HG03097 (cell line): ENCODE measurements around the gene TRIM2.

Source experiments
- ATAC-seq: cut with Tn5 transposase; IDR thresholded peaks from one replicate; pipeline ENCODE4 v1.9.1; 2021; ENCODE audit not compliant: unreplicated experiment, low FRiP score

TRIM2 gene

DNA sequence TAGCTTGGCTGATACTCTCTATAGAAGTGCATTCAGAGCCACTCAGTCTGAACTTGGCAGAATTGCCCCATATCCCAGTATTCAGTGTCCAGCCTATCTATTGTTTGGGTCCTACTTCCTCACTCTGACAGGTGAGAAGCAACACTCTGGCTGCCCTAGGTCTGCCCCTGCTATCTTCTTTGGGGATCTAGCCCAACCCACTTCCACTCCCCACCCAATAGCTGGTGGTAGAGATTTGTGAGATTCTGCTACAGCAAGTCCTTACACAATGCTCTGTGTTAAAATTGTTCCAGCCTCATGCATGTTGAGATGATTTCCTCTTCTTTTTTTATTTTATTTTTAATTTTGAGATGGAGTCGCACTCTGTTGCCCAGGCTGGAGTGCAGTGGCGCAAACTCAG lies 67.6 kb downstream of the TRIM2 start:
- no peak for ATAC-seq

DNA sequence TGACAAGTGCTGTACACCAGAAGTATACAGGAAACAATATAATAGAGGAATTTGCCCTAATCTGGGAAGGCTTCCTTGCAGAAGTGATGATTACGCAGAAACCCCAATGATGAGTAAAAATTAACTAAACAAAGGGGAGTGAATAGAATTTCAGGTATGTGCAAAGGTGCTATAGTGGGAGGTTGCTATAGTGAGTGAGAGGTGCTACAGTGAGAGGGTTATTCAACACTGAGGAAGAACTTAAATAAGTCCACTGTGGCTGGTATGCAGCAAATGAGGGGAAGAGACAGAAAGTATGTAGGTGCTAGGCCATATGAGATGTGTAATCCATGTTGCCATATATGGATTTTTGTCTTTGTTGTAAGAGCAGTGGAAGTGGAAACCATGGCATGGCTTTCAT lies 69.5 kb downstream of the TRIM2 start:
- no peak for ATAC-seq

DNA sequence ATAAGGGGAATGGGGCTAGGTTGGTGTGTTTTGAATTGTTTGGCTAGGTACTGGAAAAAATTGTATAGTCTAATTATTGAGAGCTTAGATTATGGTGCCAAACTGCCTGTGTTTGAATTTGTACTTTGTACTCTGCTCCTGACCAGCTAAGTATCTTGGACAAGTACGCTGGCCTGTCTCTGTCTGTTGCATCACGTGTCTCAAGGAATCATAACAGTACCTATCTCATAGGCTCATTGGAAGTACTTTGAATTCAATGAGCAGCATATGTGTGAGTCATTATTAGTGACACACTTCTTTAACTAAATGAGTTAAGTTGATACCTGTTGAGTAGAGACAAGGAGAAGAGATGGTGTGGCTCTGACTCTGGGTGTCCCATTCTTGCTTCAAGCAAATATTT lies 70.7 kb downstream of the TRIM2 start:
- ATAC-seq, result no peak

DNA sequence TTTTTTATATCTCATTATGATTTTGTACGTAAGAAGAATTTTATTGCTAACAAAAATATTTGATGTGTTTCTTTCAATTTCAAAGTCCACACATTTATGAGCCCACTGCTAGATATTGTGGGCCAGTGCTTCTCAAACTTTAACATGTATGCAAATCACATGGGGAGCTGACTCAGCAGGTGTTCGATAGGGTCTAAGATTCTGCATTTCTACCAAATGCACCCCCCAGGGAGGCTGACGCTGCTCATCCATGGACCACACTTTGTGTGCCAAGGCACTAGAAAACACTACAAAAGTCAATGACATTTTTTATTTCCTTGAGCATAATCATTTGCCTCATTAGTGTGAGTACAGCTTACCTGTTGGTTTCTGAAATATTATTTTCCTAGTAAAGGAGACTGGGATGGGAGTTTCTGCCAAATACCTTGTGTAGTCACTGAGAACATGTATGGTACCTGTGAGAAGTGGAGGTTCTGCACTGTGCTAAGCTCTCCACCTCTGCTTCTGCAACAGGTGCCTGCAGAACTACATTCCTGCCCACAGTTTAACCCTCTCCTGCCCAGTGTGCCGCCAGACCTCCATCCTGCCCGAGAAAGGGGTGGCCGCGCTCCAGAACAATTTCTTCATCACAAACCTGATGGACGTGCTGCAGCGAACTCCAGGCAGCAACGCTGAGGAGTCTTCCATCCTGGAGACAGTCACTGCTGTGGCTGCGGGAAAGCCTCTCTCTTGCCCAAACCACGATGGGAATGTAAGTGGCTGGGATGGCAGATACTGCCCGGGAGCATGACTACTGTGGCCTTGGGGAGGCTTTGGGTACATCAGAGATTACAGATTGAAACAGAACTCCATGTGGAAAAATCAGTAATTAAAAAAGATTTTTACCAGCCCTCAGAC lies 71.4 kb downstream of the TRIM2 start:
- no peak for ATAC-seq

DNA sequence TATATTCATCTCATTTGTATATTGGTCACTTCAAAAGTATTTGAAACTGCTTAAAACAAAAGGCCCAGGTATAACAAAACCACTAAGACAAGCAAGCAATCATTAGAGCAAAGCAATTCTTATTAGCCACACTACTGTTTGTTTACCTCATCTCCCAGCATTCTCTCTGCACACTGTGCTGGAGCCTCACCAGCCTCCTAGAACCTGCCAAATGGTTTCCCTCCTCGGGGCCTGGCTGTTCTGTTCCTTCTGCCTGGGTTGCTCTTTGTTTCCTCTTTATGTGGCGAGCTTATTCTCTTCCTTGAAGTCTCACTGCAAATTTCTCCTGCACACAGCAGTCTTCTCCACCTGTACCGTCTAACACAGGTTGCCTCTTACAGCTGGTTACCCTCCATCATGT lies 72.7 kb downstream of the TRIM2 start:
- ATAC-seq, result no peak

DNA sequence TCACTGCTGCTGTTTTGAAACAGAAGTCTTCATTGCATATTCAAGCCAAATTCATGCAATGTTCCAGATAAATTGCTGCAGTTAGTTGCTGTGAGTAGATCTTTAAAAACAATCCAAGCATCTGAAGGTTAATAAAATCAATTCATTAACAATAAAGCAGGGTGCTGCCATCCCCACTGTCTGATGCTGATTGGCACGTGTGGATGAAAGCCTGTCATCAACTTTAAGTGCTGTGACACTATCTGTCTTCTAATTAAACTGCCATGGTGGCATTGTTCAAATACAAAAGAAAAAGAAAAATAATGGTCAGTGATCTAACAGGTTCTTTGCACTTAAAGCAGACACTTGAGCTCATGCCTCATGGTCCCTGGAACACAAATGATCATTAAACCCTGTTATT lies 77.2 kb downstream of the TRIM2 start:
- ATAC-seq, result no peak

DNA sequence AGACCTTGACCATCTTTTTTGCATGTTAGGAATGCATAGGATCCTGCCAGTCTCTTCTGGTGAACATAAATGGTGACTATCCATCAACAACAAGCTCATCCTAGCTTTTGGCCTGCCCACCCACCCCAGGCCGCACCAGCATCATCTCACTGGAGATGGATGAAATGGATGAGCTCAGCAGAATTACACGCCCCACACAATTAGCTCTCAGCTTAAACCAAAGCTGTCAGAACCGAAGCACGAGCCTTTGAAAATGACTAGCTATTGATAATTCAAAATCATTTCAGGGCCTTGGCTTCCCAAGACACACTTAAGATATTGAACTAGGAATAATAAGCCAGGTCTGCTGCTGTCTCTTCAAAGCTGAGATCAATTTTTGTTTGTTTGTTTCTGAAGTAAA lies 77.8 kb downstream of the TRIM2 start:
- no peak for ATAC-seq

DNA sequence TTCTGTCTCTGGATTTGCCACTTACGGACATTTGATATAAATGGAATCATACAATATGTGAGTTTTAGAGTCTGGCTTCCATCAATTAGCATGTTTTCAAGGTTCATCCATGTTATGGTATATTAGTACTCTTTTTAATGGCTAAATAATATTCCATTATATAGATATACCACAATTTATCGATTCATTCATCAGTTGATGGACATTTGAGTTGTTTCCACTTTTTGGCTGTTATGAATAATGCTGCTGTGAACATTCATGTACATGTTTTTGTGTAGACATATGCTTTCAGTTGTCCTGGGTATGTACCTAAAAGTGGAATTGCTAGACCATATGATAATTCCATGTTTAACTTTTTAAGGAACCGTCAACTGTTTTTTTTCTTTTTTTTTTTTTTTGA lies 79.0 kb downstream of the TRIM2 start:
- no peak for ATAC-seq

DNA sequence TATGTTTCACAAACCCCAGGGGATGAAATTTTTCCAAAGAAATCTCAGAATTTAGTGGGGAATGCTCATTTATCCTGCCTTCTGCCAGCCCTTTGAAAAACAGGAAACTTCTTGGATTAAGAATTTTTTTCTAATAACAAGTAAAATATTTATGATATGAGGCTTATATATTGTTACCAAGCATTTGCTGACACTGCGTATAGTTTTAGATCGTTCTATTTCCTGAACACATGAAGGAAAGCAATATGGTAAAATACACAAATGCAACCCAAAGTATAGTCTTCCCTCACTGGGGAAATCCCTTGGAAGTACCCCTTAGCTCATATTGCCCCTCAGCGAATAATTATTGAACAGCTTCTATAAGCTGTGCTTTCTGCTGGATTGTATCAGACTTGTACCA lies 85.9 kb downstream of the TRIM2 start:
- no peak for ATAC-seq

DNA sequence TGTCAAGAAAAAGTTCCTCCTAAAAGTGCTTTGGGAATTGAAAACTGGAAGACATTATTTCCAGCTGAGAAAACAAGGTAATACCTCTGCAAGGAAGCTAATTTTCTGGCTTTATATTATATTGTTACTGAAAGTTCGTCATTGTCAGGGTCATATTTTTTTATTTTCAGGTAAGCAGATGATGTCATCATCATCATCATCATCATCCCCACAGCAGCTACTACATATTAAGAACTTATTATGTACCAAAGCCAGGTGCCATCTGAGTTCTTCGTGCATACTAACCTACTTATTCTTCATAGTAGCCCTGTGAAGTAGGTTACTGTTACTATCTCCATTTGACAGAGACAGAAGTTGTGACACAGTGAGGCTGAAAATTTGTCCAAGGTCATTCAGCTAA lies 87.3 kb downstream of the TRIM2 start:
- ATAC-seq, result no peak

DNA sequence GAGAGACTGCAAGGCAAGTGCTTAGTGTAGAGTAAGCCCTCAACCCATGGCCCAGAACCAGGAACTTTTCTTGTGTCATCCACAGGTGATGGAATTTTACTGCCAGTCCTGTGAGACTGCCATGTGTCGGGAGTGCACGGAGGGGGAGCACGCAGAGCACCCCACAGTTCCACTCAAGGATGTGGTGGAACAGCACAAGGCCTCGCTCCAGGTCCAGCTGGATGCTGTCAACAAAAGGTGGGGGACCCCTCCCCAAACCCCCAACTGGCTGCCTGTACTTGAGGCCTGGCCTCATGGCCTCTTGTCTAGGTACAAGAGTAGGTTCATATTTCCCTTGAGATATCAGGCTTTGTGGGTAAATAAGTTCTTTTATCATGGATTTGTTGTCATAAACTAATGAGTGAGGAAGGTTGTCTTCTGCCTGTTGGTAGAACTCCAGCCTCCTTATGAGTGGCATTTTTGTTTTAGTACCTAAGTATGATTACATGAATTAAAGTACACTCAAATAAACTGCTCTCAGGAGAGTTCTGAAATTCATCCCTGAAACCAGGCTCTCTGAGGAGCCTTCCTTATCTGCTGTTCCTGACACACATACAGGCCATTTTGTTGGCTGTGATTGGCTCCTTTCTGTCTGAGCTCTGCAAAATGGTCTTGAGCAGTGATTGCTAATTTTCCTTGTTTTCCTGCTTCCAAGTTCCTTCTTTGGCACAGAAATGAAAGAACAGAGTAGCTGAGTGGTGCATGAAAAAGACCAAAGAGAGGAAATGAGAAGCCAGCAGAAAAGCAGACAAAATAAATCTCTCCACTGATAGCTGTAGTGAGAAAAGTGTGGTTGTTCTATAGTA lies 88.9 kb downstream of the TRIM2 start:
- ATAC-seq, result no peak

DNA sequence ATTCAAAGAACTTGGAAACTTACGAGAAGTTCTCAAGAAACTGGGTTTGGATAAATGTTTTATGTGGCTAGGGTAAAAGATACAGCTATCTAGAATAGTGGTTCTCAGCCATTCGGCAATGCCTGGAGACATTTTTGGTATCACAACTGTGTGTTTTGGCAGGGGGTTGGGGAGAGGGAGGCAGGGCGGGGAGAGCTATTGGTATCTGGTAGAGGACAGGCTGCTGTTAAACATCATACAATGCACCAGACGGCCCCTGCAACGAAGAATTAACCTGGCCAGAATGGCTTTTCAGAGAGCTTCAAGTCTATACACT lies 89.5 kb downstream of the TRIM2 start:
- no peak for ATAC-seq

DNA sequence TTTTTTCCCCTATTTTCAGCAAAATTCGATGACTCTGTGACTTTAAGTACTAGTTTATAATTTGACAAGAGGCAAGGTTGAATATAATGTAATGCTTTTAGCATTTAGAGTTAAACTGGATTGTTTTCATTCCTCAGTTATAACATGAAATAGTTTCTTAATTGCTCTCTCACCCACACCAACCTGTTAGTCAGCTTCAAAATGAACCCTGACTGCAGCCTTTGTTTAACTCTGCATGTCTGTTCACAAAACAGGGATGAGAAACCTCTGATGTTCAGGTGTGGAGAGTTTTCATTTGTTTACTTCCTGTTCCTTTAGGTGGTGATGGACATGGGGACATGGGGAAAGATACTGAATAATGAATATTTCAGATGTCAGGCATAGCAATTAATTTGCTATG lies 90.4 kb downstream of the TRIM2 start:
- no peak for ATAC-seq

DNA sequence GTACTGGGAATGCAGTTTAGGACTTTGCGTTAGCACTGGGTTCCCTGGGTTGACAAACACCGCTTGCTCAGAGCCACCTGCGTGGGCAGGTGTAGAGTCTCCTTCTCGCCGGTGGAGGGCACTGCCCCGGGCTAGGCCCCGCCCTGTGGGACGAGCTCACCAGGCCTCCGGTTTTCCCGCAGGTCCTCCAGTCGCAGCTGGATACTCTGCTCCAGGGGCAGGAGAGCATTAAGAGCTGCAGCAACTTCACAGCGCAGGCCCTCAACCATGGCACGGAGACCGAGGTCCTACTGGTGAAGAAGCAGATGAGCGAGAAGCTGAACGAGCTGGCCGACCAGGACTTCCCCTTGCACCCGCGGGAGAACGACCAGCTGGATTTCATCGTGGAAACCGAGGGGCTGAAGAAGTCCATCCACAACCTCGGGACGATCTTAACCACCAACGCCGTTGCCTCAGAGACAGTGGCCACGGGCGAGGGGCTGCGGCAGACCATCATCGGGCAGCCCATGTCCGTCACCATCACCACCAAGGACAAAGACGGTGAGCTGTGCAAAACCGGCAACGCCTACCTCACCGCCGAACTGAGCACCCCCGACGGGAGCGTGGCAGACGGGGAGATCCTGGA lies 91.0 kb downstream of the TRIM2 start:
- no peak for ATAC-seq

DNA sequence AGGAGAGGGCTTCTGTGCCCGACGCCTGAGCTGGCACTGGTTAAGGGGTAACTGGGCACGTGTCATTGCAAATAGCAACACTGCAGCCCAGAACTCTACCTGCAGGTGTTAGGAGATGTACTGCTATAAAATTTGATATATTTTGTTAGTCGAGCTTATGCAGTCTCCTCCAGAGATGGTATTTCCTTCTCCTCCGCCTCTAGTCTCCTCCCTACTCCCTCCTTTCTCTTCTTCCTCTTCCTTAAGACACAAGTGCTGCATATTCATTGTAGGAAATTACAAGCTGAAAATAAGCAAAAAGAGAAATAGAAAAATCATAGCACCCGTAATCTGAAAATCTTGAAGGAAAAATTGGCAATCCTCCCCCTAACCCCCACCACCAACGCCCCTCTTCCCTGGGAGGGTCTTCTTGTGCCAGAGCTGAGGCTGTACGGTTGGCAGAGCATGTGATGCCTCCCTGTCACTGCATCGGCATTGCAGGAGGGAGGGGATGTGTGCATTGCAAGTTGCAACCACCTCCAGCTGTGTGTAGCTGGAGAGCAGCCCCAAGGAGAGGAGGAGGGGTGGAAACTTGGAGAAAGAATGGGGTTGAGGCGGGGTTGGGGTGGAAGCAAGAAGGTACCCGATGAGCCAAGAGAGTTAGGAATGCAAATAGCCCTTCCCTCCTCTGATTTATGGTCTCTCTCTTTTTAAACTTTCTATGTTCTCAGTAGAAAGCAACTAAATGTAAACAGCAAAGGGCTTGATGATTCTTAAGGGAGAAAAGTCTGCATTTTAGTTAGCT lies 92.0 kb downstream of the TRIM2 start:
- ATAC-seq, result no peak

DNA sequence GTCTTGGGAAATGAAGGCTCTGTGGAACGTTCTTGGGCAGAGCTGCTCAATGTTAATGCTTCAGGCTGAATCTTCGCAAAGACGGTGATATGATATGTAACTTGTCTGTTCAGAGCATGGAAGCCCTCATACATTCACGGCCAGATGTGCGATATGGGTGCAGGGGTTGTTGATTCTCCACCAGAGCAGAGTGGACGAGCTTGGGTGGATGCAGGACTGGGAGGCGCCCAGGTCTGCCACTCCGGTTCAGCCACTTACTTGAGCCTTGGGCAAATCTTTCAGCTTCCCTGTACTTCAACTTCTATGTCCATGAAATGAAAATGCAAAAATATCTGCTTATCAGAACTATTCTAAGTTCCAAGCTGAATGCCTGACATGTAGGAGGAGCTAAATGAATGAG lies 92.9 kb downstream of the TRIM2 start:
- no peak for ATAC-seq

DNA sequence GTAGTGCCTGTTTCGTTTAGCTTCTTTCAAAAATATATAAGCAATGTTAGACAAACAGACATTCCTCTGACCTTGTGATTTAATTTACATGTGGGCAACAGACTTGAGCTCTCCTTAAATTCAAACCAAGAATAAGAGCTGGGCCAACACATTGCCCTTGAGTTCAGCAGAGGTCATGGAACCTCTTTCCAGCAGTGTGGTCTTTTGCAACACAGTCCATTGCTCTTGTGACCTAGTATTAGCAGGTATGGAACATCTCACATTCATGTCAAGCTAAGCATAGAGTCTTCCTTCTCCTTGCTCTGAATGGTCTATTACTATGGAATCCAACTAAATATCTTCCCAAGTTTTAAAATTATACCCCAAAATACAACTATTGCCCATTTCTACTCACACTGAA lies 106.5 kb downstream of the TRIM2 start:
- no peak for ATAC-seq

DNA sequence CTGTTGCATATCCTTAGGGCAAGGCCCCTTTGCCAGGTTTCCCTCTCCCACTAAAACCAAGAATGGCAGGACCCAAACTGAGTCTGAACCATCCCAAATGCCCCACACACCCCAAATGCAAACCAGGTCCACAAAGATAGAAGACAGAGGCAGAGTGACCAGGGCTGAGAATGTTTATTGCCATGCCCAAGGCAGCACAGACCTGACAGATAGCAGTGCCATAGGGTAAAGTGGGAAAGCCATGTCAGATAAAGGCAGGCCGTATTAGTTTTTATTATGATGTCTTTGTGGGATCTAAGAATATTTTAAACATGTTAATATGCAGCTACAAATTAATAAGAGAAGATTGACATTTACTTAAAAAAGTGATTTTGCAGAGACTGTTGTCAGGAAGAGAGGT lies 110.7 kb downstream of the TRIM2 start:
- no peak for ATAC-seq

DNA sequence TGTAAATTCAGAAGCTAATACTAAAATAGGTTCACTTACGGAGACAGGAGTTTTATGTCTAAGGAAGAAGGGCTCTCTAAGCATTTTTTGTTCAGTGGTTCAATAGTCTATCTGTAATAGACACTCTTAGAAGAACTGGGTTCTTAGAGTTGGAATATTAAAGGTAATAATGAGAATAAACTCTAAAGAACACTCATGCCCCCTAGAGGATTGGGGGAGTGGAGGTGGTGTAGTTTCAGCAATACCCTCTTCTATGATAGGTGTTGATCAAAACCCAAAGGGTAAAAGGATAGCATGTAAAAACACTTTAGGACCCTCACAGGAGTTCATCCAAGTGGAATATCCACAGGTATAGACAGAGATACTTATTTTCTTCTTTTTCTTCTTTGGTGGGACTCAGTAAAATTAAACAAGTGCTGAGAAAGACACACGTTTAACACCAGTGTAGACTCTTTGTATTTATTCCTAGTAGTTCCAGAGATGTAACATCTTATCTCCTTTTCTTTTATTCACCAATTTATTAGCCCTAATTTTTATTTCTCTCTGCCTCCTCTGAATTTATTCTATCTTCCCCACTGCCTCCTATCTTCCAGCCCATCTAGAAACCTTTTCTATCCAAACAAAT lies 114.6 kb downstream of the TRIM2 start:
- no peak for ATAC-seq

DNA sequence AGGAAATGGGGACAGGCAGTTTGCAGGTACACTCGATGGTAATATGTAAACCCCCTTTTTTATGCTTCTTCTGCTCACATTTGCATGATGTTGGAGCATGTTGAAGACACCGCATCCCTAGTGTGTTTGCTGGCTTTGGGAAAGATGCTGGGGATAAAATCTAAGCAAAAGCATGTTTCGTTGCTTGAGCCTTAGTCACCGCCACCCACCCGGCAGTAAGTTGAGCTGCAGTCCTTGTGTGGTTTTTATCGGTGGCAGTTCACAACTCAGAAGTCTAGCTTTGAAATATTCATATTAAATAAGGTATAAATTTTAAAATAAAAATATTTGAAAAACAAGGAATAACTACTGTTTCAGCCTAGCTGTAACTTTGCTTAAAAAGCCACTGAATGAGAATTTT lies 118.5 kb downstream of the TRIM2 start:
- ATAC-seq, result no peak
